Glomerular visceral epithelial cell (primary cell): Measurements from ENCODE around the gene SLC25A17.
"Not testable (repeated sequence)": the region's sequence is repeated elsewhere in the genome, so short reads cannot be mapped to it uniquely, and the experiment has no call there.

Experiments
- DNase-seq: peaks from one replicate; pipeline ENCODE4 v3.0.0-alpha.2; 2016; ENCODE audit errors: extremely low spot score

The SLC25A17 gene, protein sequence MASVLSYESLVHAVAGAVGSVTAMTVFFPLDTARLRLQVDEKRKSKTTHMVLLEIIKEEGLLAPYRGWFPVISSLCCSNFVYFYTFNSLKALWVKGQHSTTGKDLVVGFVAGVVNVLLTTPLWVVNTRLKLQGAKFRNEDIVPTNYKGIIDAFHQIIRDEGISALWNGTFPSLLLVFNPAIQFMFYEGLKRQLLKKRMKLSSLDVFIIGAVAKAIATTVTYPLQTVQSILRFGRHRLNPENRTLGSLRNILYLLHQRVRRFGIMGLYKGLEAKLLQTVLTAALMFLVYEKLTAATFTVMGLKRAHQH

DNA sequence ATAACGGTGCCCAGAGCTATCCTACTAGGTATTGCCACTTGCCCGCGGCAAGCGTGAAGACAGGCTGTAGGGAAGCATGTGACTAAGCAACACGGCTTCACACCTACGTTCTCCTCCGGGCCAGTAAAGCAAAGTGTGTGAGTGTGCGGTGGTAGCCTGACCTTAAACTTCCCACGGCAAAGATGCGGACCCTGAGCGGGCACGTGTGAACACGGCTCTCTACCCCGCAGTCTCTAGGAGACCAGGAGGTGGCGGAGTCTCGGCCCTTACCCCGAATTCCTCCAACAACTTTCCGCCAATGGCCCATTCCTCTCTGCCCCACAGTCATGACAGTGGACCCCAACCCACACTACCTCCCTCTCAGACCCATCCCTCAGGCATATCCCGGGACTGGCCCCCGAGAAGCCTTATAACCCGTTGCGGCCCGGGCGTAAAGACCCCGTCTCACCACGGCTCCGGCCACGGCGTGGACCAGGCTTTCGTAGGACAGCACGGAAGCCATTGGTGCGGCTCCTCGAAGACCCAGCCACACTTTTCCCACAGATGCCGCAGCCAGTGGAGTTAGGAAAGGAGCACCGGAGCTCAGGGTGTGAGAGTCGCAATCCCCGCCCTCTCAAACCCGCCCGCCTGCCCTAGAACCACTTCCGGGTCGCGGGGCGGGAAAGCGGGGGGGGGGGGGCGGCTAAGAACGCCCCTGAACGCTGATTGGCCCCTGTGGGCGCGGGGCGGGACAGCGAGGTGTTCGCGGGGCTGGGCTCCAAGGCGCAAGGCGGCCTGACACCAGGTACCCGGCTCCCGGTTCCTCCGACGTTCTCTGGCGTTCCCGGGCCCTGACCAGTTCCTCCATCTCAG lies at the start of gene SLC25A17:
SLC25A17 (minus strand) TSS at position 600 of the 852 bp plus-strand sequence; CDS start at position 502, 98 bp downstream.
- DNase-seq = peak; percentile 87

- not testable (repeated sequence) for DNase-seq
Measured at GRCh38 chr22:40868379-40868778, 49.2 kb upstream of the SLC25A17 start.

DNA sequence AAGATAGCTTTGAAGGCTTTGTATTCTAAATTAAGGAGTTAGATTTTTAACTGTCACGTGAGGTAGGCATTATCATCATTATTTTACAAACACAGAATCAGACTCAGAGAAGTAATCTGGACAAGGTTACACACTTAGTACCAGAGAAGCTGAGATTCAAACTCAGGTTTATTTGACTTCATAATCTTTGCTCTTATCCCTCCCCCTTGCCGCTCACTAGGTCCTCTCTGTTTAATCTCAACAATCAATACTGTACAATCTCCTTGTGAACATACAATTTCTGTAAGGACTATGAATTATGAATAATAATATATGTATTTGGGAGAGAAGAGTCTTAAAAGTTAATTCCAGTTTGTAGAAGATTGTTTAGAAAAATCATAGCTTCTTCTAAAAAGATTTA lies 48.0 kb upstream of the SLC25A17 start:
- no peak for DNase-seq

- DNase-seq = no peak
Measured at GRCh38 chr22:40862537-40862936, 43.4 kb upstream of the SLC25A17 start.

- DNase-seq = no peak
Measured at GRCh38 chr22:40862013-40862412, 42.9 kb upstream of the SLC25A17 start, which contains the start of gene DNAJB7. TSS of gene DNAJB7 (minus strand) at chr22:40862113. CDS start at chr22:40861994, 119 bp downstream.

GRCh38 chr22:40857309-40857855 lies 38.2 kb upstream of the SLC25A17 start:
- DNase-seq = no peak

DNA sequence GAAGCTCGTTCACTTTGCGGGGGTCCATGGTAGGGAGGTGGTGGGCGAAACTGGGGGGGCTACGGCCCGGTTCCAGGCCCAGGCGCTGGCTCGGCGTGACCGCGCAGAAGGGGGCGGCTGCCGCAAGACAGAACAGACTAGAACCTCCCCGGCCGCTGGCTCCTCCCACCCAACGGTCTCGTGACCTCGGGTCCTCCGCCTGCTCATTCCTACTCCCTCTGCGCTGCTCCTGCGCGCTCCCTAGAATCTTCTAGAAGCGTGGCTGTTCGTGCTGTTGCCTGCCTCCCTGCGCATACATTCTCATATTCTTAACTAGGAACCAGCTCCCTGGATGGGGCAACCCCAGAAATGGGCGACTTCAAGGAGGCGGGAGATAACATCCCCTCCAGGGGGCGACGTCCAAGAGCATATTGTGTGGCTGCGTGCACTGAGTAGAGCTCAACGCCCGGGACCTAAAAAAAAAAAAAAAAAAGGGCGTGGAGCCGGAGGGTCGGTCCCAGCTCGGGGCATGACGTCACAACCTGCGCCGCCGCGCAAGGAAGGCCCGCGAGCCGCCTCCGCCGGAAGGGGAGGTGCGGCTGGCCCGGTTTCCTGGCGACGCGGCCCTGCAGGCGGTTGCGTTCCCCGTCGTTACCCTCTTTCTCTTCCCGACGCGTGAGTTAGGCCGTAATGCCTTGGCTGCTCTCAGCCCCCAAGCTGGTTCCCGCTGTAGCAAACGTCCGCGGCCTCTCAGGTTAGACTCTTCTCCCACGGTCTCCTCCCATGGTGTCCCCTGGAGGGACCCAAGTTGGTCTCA lies 37.6 kb upstream of the SLC25A17 start, which contains the start of the genes ST13 and XPNPEP3:
ST13 (minus strand) TSS at position 127 of the 796 bp plus-strand sequence; CDS start at position 28, 99 bp downstream.
XPNPEP3 (plus strand) TSS at position 636 of the 796 bp plus-strand sequence; CDS start at position 670, 34 bp downstream.
- DNase-seq = peak; percentile 93

- DNase-seq = peak; percentile 20
Measured at GRCh38 chr22:40855979-40856512, 36.9 kb upstream of the SLC25A17 start.

GRCh38 chr22:40855071-40855978 lies 36.2 kb upstream of the SLC25A17 start:
- DNase-seq = no peak

DNA sequence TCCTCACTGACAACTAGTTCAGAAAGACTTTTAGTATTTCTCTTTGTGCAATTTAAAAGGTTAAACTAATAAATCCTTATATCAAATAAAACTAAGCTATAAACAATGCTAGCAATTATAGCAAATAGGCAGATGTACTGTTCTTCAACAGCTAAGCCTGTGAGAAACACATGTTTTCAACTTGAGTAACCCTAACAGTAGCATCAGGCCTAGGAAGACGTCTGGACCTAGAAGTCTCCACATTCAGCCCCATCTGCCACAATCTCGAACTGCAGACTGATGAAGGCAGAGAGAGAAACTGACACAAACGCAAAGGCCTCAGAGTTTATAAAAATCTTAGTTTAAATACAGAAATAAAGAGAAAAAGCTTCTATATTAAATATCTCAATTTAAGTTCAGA lies 34.8 kb upstream of the SLC25A17 start:
- no peak for DNase-seq

- no peak for DNase-seq
Measured at GRCh38 chr22:40853333-40853732, 34.2 kb upstream of the SLC25A17 start.

- DNase-seq = not testable (repeated sequence)
Measured at GRCh38 chr22:40845816-40846215, 26.7 kb upstream of the SLC25A17 start.

DNA sequence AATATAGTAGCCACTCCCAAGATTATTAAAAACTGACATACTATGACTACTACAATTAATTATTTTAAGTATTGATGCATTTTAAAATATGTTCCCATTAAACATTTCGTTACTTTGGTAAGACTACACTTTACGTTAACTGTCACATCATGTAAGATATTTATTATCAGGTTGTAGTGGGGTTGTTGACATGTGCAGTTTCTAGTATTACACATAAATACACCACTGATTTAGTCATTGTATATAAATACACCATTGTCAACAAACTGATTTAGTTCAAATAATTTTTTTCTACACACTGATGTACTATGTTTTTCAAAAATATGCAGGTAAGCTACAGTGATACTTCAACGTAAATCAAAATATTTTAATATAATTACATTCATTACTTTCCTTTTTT lies 25.8 kb upstream of the SLC25A17 start:
- DNase-seq = no peak

DNA sequence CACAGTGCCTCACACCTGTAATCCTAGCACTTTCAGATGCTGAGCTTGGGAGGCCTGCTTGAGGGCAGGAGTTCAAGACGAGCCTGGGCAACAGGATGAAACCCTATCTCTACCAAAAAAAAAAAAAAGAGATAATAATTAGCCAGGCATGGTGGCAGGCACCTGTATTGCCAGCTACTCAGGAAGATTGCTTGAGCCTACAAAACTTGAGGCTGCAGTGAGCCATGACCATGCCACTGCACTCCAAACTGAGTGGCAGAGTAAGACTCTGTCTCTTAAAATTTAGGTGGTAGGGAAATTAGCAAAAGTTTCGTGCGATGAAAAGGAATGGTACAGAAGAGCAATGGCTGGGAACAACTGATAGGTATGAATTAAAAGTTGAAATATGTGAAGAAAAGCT lies 19.3 kb upstream of the SLC25A17 start:
- DNase-seq = no peak

GRCh38 chr22:40834619-40835018 lies 15.5 kb upstream of the SLC25A17 start:
- DNase-seq = no peak

GRCh38 chr22:40829131-40829530 lies 10.0 kb upstream of the SLC25A17 start:
- DNase-seq = no peak

- DNase-seq = no peak
Measured at GRCh38 chr22:40826984-40827741, 8.0 kb upstream of the SLC25A17 start.

DNA sequence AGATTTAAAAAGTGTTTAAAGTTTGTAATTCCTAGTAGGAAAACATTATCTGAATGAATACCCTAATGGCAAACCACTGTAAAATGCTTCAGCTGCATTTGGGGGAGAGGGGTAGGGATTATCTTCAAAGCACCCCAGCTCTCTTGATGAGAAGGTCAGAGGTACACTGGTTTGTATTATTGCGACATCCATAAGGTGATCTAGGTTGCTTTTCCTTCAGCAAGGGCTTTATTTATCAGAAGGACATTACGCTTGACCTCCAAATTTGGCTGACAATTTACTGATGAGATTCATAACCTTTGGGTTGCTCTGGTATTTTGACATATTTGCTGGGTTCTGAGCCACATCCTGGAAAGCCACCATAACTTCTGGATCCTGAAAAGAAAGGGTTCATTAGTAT lies 7.1 kb upstream of the SLC25A17 start:
- DNase-seq = not testable (repeated sequence)

DNA sequence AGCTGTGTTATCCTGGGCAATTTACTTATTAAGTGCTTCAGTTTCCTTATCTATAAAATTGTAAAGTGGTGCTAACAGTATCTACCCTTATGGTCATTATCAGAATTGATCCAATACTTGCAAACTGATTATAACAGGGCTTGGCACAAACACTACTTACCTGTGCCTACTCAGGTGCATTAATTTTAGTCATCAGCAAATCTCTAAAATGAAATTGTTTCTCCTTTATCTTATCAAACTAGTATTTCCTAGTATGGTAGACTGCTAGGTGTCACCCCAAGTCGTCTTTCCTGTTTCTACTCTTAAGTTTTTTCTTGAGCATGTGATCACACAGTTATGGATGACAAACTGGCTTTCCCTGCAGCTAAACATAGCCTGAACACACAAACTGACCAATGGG lies 4.3 kb upstream of the SLC25A17 start:
- DNase-seq = no peak
